T-cell (primary cell): Measurements from ENCODE around the gene KXD1. TPM values are rescaled to one million over a fixed set of nuclear protein-coding genes. Genes with fewer than 3 reads are reported as not detected.
"Not testable (repeated sequence)": the region's sequence is repeated elsewhere in the genome, so short reads cannot be mapped to it uniquely, and the experiment has no call there.

Experiments
- ATAC-seq, 4 experiments: fragments of 200-7000 bp in 3 of 4; fragments of 150-1000 bp in 1 of 4; cut with Tn5 transposase; replicated peaks in 1 of 4; 1 replicate in 3 of 4; 2 replicates in 1 of 4; pipeline ENCODE4 v1.10.0; 2021; ENCODE audit warnings: moderate library complexity in 3 of 4, mild to moderate bottlenecking in 2 of 4, moderate number of reproducible peaks in 1 of 4
- CTCF ChIA-PET, 2 donors: fragments of 300-600 bp; sonication (Branson Sonifier 250); formaldehyde crosslinking; loops; one replicate each; lab custom pipeline; 2022; ENCODE audit warnings: antibody characterized with exemption in 2 of 2; lab: Charles Lee
- POLR2A ChIA-PET, 2 donors: fragments of 300-600 bp; sonication (Branson Sonifier 250); formaldehyde crosslinking; loops; one replicate each; lab custom pipeline; 2022; ENCODE audit warnings: antibody characterized with exemption in 2 of 2; lab: Charles Lee
- DNase-seq, 35 experiments: peaks; one replicate each; pipeline versions ENCODE4 v3.0.0 to v3.0.0-alpha.2; 2013 to 2023
- H3K27ac ChIP-seq: one replicate; pipeline ENCODE4 v1.5.1; 2013; ENCODE audit warnings: low read length
- H3K27me3 ChIP-seq, 2 experiments: replicated peaks in 1 of 2; 1 replicate in 1 of 2; 2 replicates in 1 of 2; pipeline versions ENCODE4 v1.6.1 to v1.7.0; 2013; ENCODE audit warnings: low read length in 1 of 2, mixed read lengths in 1 of 2; ENCODE audit not compliant: control insufficient read depth in 2 of 2, insufficient read depth in 2 of 2; ENCODE audit errors: extremely low read depth in 1 of 2
- H3K36me3 ChIP-seq, 2 donors: 1 replicate in 1 of 2; 2 replicates in 1 of 2; pipeline versions ENCODE4 v1.6.1 to v1.7.0; 2013; ENCODE audit warnings: low read length in 1 of 2; ENCODE audit not compliant: control insufficient read depth in 2 of 2, insufficient read depth in 1 of 2; ENCODE audit errors: extremely low read depth in 1 of 2
- H3K4me1 ChIP-seq, 2 experiments: 1 replicate in 1 of 2; 2 replicates in 1 of 2; pipeline versions ENCODE4 v1.6.1 to v1.7.0; 2013; ENCODE audit warnings: low read length in 2 of 2, mixed read lengths in 1 of 2; ENCODE audit not compliant: insufficient read depth in 2 of 2, control insufficient read depth in 1 of 2; ENCODE audit errors: extremely low read depth in 1 of 2
- H3K4me3 ChIP-seq, 2 donors: 1 replicate in 1 of 2; 2 replicates in 1 of 2; pipeline versions ENCODE4 v1.5.1 to v1.7.0; 2013; ENCODE audit warnings: mild to moderate bottlenecking in 2 of 2, low read length in 1 of 2, moderate library complexity in 1 of 2; ENCODE audit not compliant: control insufficient read depth in 1 of 2; ENCODE audit errors: extremely low read depth in 1 of 2
- H3K9me3 ChIP-seq: 2 replicates; pipeline ENCODE4 v1.7.0; 2013
- H3K27ac Mint-ChIP-seq, 2 donors: one replicate each; pipeline ENCODE4 v1.8.0; 2020 to 2021; ENCODE audit warnings: mild to moderate bottlenecking in 2 of 2, mixed read lengths in 2 of 2
- H3K27me3 Mint-ChIP-seq, 2 donors: one replicate each; pipeline ENCODE4 v1.8.0; 2021 to 2022; ENCODE audit warnings: mixed read lengths in 2 of 2
- H3K36me3 Mint-ChIP-seq: one replicate; pipeline ENCODE4 v1.8.0; 2021; ENCODE audit warnings: mixed read lengths
- H3K4me1 Mint-ChIP-seq, 3 donors: one replicate each; pipeline ENCODE4 v1.8.0; 2020 to 2022; ENCODE audit warnings: mixed read lengths in 3 of 3, mild to moderate bottlenecking in 1 of 3
- H3K4me3 Mint-ChIP-seq, 3 donors: one replicate each; pipeline ENCODE4 v1.8.0; 2020 to 2022; ENCODE audit warnings: mild to moderate bottlenecking in 3 of 3, mixed read lengths in 3 of 3, moderate library complexity in 3 of 3
- H3K9me3 Mint-ChIP-seq, 3 donors: one replicate each; pipeline ENCODE4 v1.8.0; 2020 to 2022; ENCODE audit warnings: mixed read lengths in 3 of 3
- WGBS: methylation state at CpG from one replicate; pipeline ENCODE4 v1.1.5; 2013; ENCODE audit warnings: missing lambda C conversion rate; ENCODE audit not compliant: insufficient coverage; 5-methylcytosine and 5-hydroxymethylcytosine counted together
- total RNA-seq, 35 experiments: library from RNA in 6 of 35; stranded (reverse) in 6 of 35; fragments of 120-200 nt in 1 of 35; gene quantifications; one replicate each; pipeline versions ENCODE4 v1.2.1 to v1.2.4 and lab custom pipeline; 2013 to 2026

The KXD1 gene
- total RNA-seq, 5 donors from 2014 or later (not counting 1 experiment from before 2014, with no cell fraction given), result 73.1 to 112 (median 95.8) TPM

DNA sequence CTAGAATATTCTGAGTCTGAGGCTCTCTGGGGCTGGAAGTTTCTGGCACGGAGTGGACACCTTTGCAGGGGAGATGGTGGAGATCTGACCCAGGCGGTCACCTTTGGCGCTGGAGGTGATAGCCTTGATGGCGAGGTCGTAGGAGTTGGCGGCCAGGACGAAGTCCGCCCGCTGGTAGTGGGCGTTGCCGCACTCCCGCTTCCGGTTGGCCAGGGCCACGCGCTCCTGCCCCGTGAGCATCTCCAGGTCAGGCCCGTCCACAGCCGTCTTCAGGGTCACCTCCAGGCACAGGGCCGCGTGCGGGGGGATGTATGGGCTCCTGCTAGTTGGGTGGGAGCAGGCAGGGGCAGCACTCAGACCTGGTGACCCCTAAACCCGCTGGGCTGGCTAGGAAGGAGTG is 19.6 kb upstream of the KXD1 start:
- ChIA-PET CTCF (no interaction called here), POLR2A (interaction anchor here in 1 of 2 donors (0.6 to 0.7 kb wide), 2 partner anchors 29 to 39 kb away, joined by 4 to 8 read pairs; no protein-coding TSS in a partner anchor)
- no peak for ATAC-seq
- Mint-ChIP-seq H3K27me3 (no peaks in the 10 kb centered on the region), H3K4me3 (no peak overlapping the region), H3K9me3 (no peaks in the 10 kb centered on the region), H3K27ac (peak overlapping the region in 1 of 2 donors; percentile 31), H3K36me3 (peaks cover 22% of the 10 kb centered on the region), H3K4me1 (peaks cover 11 to 20% (median 18%) of the 10 kb centered on the region in 3 donors)
- WGBS, result 96% methylated on average over 21 of the region's 22 CpGs
- Histone ChIP-seq H3K9me3 (no peaks in the 10 kb centered on the region), H3K36me3 (peaks cover 11 to 47% of the 10 kb centered on the region in 2 donors), H3K4me3 (no peak overlapping the region), H3K27me3 (no peaks in the 10 kb centered on the region), H3K4me1 (peaks cover 0 to 19% of the 10 kb centered on the region in 2 experiments), H3K27ac (no peak overlapping the region)
- DNase-seq, result no peak

DNA sequence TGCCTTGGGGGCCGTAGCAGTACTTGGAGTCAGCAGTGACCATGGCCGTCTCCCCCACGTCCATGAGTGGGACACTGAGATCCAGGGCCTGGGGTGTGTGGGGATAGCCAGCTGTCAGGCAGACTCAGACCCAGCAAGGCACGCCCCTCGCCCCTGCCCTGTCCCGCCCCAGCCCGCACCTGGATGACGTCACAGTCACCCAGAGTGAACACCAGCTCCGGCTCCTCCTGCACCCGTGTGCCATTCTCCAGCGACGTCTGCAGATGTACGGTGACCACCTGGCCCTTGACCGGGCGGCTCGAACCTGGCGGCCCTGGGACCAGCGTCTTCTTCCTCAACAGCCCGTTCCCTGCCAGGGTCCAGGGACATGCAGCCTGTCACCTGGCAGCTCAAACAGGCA is 18.3 kb upstream of the KXD1 start:
- POLR2A ChIA-PET, result interaction anchor here in 1 of 2 donors (0.5 kb wide), 1 partner anchor 28 kb away, joined by 4 read pairs; no protein-coding TSS in a partner anchor
- no peak overlapping the region for H3K27ac ChIP-seq
- H3K27me3 Mint-ChIP-seq, result no peaks in the 10 kb centered on the region
- CTCF ChIA-PET, result interaction anchor here in 1 of 2 donors (0.6 to 0.7 kb wide), 2 partner anchors 20 to 308 kb away, joined by 3 read pairs; no protein-coding TSS in a partner anchor
- H3K36me3 Mint-ChIP-seq, result peaks cover 19% of the 10 kb centered on the region
- H3K27me3 ChIP-seq, result no peaks in the 10 kb centered on the region
- H3K4me3 Mint-ChIP-seq, result no peak overlapping the region
- H3K27ac Mint-ChIP-seq, result no peak overlapping the region
- H3K4me3 ChIP-seq, result no peak overlapping the region
- peaks cover 4 to 26% of the 10 kb centered on the region in 2 experiments for H3K4me1 ChIP-seq
- H3K9me3 ChIP-seq, result no peaks in the 10 kb centered on the region
- peaks cover 18 to 27% (median 24%) of the 10 kb centered on the region in 3 donors for H3K4me1 Mint-ChIP-seq
- peaks cover 9 to 46% of the 10 kb centered on the region in 2 donors for H3K36me3 ChIP-seq
- no peak for ATAC-seq
- 97% methylated on average over 19 of the region's 19 CpGs for WGBS
- no peaks in the 10 kb centered on the region for H3K9me3 Mint-ChIP-seq
- no peak for DNase-seq

DNA sequence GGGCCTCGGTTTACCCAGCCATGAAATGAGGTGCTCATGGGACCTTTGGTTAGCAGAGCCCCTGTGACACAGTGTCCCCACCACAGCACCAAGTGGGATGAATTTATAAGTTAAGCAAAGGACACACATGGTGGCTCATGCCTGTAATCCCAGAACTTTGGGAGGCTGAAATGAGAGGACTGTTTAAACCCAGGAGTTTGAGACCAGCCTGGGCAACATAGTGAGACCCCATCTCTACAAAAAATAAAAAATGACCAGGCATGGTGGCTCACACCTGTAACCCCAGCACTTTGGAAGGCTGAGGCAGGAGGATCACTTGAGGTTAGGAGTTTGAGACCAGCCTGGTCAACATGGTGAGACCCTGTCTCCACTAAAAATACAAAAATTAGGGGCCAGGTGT is 17.5 kb upstream of the KXD1 start:
- H3K27ac Mint-ChIP-seq, H3K4me3 Mint-ChIP-seq, ATAC-seq: not testable (repeated sequence)

DNA sequence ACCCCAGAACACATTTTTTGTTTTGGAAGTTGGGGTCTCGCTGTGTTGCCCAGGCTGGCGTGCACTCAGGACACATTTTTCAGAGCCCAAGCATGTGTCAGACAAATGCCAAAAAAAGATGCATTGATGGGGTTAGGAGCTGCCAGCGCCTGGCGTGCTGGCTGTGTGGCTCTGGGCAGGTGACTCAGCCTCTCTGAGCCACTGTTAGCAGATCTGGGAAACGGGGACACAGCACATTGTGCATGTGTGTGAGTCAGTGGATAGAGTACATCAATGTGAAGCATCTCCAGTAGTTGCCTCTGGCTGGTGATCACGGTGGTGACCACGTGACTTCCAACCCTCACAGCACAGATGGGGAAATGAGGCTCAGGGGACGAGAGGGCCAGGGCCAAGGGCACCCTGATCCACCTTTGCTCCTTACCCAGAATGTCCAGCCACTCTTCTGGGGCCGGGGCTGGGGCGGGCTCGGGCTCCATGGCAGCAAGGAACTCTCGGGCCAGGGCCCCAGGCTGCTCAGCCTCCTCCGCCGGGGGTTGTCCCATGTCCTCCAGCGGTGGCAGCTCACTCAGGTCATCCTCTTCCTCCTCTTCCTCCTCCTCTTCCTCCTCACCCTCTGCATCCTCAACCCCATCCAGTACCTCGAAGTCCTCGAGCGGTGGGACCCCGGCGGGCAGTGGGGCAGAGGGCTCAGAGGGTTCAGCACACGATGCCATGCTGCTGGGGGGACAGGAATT is 16.2 kb upstream of the KXD1 start:
- H3K9me3 ChIP-seq, result no peaks in the 10 kb centered on the region
- ATAC-seq (no peak), DNase-seq (no peak)
- H3K36me3 Mint-ChIP-seq, result peaks cover 8% of the 10 kb centered on the region
- peaks cover 19 to 34% (median 27%) of the 10 kb centered on the region in 3 donors for H3K4me1 Mint-ChIP-seq
- peak overlapping the region; percentile 83 to 89 (median 85) for H3K4me3 Mint-ChIP-seq
- H3K27ac Mint-ChIP-seq, result peak overlapping the region; percentile 66 to 92
- POLR2A ChIA-PET, result no interaction called here
- H3K27me3 Mint-ChIP-seq, result no peaks in the 10 kb centered on the region
- 89% methylated on average over 9 of the region's 21 CpGs for WGBS
- H3K27ac ChIP-seq, result peak overlapping the region; percentile 76
- no peak overlapping the region for H3K4me3 ChIP-seq
- peaks cover 9 to 38% of the 10 kb centered on the region in 2 donors for H3K36me3 ChIP-seq
- CTCF ChIA-PET, result no interaction called here
- H3K27me3 ChIP-seq, result peaks cover 0 to 2% of the 10 kb centered on the region in 2 experiments
- H3K4me1 ChIP-seq, result peaks cover 4 to 28% of the 10 kb centered on the region in 2 experiments
- H3K9me3 Mint-ChIP-seq, result no peaks in the 10 kb centered on the region

More for the DNA sequence above, 17.5 kb upstream of the KXD1 start:
- H3K4me3 ChIP-seq, H3K27me3 ChIP-seq, H3K27ac ChIP-seq, DNase-seq, H3K9me3 ChIP-seq, H3K27me3 Mint-ChIP-seq, H3K9me3 Mint-ChIP-seq, POLR2A ChIA-PET: not testable (repeated sequence)
- CTCF ChIA-PET, result interaction anchor here in 1 of 2 donors (0.7 kb wide), 1 partner anchor 54 kb away, joined by 3 read pairs; no protein-coding TSS in a partner anchor
- no CpG with 5 or more reads among the region's 1 CpG for WGBS
- peaks cover 19 to 34% (median 27%) of the 10 kb centered on the region in 3 donors for H3K4me1 Mint-ChIP-seq
- peaks cover 9 to 46% of the 10 kb centered on the region in 2 donors for H3K36me3 ChIP-seq
- peaks cover 4 to 28% of the 10 kb centered on the region in 2 experiments for H3K4me1 ChIP-seq
- peaks cover 17% of the 10 kb centered on the region for H3K36me3 Mint-ChIP-seq

DNA sequence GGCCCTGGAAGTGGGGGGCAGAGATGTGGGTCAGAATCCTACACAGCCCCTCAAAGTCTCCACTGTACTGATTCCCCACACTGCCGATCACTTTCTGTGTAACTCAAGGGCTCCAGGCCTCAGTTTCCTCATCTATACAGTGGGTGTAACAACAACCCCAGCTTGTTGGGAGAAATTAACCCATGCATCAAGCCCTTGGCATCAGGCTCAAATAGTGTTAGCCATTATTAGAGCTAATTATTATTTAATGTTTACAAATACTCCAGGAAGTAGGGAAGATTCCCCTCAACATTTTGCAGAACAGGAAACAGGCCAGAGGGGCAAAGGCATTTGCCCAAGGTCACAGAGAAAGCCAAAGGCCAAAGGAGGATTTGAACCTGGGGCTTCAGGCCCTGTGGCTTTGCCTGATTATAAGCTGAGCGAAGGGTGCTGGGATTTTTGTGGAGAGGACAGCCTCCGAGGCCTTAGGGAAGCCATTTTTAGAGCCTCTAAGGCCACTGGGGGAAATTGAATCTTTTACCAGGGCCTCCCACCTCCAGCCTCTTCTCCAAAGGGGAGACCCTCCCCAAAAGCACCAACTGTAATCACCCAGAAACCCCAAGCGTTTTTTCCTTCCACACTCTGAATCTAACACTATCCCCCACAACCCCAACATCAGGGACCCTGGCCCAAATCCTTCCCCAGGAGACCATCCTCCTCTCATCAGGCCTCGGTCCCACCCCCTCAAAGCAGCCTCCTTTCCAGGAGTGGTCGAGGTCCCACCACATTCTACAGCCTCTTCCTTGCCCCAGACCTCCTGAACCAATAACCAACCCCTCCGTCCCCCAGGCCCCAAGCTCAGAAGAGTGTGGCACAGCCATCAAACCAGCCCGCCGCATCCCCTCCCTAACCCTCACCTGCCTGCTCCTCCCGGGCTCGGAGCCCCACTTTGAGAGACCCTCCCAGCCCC is 15.4 kb upstream of the KXD1 start:
- 16% methylated on average over 7 of the region's 11 CpGs for WGBS
- H3K4me3 ChIP-seq, result peak overlapping the region; percentile 30 to 73

More for the DNA sequence above, 15.4 kb upstream of the KXD1 start:
- Mint-ChIP-seq H3K9me3 (no peaks in the 10 kb centered on the region), H3K27ac (peak overlapping the region; percentile 91 to 92), H3K4me3 (peak overlapping the region; percentile 83 to 89 (median 85)), H3K27me3 (no peaks in the 10 kb centered on the region), H3K4me1 (peaks cover 19 to 32% (median 27%) of the 10 kb centered on the region in 3 donors), H3K36me3 (peaks cover 4% of the 10 kb centered on the region)
- H3K4me1 ChIP-seq, result peaks cover 4 to 28% of the 10 kb centered on the region in 2 experiments
- POLR2A ChIA-PET, result no interaction called here
- H3K36me3 ChIP-seq, result peaks cover 6 to 31% of the 10 kb centered on the region in 2 donors
- ATAC-seq, result peak in 2 of 4 experiments; percentile 0 to 1
- peaks cover 0 to 3% of the 10 kb centered on the region in 2 experiments for H3K27me3 ChIP-seq
- H3K27ac ChIP-seq, result peak overlapping the region; percentile 76
- CTCF ChIA-PET, result interaction anchor here (0.6 to 0.9 kb wide), 3 partner anchors 15 to 131 kb away, joined by 3 to 5 read pairs (median 3); partner anchors contain the start of gene KXD1 (in 1 of the 2)
- no peaks in the 10 kb centered on the region for H3K9me3 ChIP-seq
- peak in 1 of 35 experiments; percentile 7 for DNase-seq
